HG02678 (cell line): Measurements from ENCODE around the gene RCL1.

Source experiments
- ATAC-seq: cut with Tn5 transposase; IDR thresholded peaks from one replicate; pipeline ENCODE4 v1.9.1; 2021; ENCODE audit warnings: mild to moderate bottlenecking, moderate library complexity; ENCODE audit not compliant: unreplicated experiment

RCL1 gene

DNA sequence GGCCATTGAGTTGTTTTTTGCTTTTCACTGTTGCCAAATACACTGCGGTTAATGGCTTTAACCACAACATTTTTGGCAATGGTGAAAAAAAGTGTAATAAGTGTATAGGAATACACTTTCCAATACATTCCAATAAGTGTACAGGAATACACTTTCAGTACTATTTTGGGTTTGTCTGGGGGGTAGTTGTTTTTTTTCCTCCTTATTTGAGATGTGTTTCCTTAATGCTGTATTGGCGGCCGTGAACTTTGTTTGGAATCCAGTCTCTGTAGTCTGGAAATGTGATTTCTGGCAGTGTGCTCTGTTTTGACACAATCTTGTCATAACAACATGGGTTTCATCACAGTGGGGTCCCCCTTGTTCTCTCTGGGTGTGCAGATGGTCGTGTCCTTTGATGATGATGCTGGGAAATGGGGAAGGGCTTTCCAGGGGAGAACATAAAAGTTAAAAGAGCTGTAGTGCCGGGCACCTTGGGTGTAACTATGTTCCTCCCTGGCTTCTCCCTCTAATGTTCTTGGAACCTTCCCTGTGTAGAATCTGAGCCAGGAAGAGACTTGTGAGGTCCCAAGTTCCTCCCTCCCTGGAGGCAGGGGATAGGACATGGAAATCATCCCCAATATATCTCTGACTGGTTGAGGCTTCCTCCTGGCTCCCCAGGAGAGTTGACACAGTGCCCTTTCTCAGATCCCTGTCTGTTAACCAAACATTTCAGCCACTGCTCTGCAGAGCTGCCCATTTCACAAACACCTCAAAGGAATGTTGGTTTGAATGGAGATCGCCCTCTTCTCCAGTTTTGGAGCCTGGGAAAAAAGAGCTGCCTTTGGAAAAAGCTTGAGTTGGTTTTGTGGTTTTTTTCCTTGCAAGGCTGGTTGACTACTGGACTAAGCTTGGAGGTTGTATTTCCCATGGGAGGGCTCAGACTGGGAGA lies 44.8 kb downstream of the RCL1 start:
- no peak for ATAC-seq

DNA sequence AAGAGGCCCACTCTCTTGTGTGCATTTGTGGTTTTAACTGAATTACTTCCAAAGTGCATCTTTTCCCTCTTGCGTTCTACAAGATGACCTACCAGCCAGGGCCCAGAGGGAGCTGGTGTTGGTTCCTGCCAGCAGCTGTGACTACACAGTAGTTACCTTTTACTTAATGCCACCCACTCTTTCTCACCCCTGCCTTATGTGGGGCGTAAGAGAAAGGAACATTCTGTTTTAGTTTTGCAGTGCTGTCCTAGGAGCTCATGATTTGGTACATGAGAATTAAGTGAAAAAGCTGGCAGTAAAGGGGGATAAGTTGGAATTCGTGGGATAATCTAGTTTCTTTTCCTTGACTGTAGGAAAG lies 45.4 kb downstream of the RCL1 start:
- ATAC-seq, result no peak

DNA sequence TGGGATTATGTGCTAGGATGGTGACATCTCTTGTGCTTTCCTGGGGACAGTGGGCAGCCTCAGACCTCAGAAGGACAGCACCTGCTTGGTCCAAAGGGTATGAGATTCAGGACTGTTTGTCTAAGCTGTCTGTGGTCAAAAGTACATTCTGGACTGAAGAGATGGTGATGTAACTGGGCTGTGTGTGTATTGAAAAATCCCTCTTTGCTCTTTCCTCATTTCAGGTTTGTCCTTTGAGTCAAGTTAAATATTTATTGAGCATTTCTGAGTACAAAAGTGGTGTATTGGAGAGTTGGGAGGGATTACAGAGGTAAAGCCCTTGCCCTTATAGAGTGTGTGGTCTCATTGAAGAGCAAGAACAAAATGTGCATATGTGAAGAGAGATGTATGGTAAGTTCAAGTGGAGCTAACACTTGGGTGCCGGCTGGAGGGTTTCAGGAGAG lies 46.7 kb downstream of the RCL1 start:
- no peak for ATAC-seq

DNA sequence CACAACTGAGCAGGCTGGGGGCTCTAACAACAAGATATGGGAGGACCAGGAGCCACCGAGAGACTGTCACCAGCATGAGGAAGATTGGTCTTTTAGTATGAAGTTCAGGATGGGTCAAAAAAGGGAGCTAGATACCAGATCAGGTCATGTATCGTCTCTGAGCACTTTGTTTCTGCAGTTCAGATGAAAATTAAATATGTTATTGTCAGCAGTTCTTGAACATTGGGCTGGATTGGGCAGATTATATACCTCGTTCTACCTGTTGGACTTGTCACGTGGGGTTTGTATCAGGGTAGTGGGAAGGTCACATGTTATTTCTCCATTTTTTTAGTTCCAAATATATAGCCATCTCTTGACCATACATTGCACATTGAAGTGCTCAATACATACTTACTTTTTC lies 47.3 kb downstream of the RCL1 start:
- no peak for ATAC-seq

DNA sequence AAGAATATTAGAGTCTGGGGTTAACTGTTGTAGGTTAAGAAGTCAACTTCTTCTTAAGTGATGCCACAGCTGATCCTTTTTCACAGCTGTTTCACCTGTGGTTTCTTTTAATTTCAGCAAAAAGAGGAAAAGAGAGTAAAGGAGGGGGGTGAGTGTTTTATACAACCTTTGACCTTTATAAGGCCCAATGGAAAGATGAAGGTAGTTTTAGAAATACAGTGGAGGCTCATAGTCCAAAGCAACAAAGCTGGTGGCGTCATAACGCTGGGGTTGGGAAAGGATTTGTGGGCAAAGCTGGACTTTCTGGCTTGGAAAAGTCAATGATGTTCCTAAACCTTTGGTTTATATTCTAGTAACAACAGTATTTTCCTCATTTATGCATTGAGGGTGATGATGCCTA lies 49.5 kb downstream of the RCL1 start:
- ATAC-seq, result no peak

DNA sequence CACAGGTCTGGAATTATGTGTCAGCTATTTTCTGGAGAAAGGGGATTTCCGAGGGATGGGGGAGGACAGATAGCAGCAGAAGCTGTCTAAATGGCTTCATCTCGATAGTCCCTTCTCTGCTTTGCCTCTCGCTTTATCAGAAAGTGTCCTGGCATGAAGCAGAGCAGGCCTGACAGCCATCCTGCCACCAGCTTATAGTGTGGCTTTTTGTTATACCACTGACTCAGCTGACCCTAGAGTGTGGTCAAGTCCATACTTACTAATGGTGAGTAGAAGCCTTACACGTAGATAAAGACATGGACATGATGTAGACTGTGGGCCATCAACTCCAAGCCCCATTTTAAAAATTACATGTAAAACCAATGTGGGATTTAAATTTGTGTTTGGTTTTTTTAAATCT lies 50.0 kb downstream of the RCL1 start:
- no peak for ATAC-seq

DNA sequence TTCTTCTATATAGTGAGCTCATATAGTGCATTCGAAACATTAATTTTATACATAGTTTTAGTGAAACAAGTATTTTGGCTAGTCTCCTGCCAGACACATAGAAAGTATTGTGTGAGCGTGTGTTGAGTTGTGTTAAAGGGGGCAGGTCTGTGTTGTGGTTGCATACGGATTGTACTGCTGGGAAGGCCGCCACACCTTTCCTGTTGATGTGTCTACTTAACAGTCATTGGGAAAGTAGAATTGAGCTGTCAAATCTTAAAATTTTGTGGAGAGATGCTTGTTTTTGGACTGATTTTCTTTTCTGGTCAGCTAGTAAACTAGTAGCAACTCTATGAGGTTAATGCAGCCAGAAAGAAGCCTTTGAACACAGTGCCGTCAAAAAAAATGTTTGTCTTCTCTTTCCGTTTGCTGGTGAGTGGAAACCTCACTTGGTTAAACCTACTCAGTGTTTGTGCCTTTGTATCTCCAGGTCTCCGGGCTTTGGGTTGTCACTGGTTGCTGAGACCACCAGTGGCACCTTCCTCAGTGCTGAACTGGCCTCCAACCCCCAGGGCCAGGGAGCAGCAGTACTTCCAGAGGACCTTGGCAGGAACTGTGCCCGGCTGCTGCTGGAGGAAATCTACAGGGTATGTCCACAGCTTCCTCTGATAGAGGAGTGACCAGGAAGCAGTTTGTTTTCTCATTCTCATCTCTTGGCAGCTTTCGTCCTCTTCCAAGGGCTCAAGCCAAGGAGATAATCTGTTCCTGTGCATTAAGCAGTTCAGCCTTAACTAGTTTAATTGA lies 51.5 kb downstream of the RCL1 start:
- no peak for ATAC-seq

DNA sequence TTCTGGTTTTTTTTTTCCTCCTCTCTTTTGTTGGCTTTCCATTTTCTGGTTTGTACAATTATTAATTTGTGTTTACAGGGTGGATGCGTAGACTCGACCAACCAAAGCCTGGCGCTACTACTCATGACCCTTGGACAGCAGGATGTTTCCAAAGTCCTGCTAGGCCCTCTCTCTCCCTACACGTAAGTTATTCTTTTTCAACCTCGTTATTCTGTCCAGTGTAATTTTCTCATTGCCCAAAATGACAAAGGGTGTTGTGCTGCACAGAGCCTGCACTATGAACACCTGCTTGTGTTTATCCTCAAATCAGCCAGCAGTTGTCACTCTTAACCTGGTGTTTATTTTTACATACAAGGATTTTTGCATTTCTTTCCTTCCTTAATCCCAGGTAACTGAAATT lies 56.6 kb downstream of the RCL1 start:
- no peak for ATAC-seq

DNA sequence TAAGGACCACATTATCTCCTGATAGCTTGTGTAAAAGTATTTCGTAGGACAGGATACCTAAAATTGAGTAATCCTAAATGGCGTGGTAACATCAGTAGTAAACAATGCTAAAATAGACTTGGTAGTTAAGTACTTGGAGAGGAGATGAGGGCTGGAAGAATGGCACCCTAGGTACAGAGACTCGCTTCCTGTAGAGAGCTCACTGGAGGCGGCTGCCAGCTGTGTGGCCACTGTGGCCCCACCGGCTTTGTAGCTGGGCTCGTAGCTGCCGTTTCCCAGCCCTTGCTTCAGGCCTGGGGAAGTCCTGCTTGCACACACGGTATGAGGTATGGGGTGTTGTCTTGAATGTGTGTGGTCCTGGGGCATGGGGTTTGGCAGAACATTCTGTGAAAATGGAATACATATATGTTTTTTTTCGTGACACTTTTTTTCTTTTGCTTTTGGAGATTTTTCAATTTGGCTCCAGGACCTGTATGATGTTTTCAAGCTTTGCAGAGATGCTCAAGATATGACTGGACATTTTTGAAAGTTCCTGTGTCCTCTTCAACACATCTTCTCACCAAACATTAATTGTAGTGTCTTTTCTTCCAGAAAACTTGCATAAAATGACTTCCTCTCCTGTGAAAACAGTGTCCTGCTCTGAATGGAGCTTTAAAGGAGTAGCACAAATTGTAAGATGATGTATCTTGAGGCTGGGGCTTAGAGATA lies 58.0 kb downstream of the RCL1 start:
- ATAC-seq, result no peak

DNA sequence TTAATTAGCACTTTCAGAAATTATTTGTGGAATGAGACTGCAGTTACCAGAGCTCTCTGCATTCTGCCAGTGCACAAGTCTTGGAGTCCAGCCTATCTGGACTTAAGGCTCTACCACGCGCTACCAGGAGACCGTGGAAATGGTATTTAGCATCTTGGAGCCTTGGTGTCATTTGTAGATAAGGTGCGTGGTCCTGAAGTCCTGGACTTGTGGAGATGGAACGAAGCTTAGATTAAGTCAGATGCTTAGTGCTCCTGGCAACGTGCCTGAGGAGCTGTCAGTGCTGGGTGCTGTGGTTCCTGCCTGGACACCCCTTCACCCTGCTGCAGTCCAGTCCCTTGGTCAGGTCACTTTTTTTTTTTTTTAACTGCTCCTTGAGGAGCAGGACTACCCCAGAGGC lies 59.7 kb downstream of the RCL1 start:
- no peak for ATAC-seq

DNA sequence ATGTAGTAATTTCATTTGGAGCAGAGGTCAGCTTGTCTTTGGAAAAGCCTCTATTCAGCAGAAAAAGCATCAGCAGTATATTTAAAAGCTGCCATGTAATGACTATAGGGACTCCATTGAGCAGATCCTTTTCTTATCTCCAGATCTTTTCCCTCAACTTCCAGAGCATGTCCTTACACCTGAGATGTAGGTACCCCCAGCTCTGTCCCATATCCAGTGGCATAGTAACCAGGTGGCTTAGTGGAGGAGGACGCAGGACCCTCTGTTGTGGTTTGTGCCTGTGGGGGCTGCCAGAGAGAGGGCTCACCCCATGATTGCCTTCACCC lies 61.5 kb downstream of the RCL1 start:
- no peak for ATAC-seq

DNA sequence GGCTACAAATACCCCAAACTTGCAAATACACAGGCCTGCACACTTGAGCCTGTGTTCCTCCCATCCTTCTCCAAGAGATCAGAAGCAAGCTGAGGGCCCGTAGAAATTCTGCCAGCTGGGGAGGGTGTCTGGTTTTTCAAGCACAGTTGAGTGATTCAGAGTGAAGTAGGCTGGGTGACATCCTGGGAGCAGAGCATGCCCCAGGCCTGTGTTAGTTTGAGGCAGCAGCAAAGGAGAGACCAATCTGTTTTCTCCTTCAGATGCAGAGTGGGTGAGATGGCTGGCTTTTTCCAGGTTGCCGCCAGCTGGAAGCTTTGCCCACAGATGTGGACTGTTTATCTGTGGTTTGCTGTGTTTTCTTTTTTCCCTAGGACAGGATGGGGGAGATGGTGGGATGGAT lies 63.1 kb downstream of the RCL1 start:
- no peak for ATAC-seq

DNA sequence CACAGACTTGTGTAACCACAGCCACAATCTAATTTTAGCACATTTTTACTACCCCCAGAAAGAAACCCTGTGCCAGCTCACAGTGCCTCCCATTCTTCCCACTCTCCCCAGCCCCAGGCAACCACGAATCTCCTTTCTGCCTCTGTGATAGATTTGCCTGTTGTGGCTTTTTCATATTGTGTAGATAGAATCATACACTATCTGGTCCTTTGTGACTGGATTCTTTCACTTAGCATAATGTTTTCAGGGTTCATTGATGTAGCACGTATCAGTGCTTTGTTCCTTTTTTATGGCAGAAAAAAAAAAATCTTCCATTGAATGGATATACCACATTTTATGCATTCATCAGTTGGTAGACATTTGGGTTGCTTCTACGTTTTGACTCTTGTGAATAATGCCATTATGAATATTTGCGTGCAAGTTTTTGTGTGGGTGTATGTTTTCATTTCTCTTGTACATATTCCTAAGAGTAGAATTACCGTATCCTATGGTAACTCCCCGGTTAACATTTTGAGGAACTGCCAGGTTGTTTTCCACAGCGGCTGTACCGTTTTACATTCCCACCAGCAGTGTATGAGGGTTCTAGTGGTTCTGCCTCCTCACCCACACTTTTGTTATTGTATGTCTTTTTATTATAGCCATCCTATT lies 64.5 kb downstream of the RCL1 start:
- no peak for ATAC-seq

DNA sequence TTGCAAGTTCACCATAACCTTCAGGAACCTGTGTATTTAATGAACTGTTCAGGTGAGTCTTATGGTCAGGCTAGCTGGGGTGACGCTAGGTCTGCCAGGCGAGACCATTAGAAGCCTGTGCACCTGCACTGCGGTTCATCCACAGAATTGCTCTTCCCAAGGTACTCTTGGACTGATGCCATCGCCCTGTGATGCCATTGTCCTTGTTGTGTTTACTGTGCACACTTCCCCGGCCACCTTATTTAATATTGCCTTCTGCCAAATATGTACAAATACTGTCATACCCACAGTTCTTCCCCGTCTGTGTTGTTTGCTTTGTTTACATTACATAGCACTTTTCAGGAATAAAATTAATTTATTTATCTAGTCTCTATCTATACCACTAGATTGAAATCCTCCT lies 66.3 kb downstream of the RCL1 start:
- no peak for ATAC-seq

DNA sequence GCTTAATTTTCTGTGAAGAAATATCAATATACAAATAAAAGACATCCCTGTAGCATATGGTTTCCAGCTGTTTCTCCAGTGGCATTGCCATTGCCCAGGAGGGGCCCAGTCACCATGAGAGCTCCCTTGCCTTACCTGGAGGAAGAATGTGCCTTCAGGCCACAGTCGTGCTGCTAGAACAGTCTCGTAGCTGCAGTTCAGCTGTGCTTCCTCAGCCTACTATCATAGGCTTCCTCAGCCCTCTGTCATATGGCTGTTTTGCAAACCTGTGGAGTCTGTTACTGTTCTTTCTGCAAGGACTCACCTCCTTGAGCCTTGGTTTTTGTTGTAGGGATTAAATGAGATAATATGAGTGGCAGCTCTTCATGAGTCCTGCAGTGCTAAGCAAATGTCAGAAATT lies 67.6 kb downstream of the RCL1 start:
- ATAC-seq, result no peak

DNA sequence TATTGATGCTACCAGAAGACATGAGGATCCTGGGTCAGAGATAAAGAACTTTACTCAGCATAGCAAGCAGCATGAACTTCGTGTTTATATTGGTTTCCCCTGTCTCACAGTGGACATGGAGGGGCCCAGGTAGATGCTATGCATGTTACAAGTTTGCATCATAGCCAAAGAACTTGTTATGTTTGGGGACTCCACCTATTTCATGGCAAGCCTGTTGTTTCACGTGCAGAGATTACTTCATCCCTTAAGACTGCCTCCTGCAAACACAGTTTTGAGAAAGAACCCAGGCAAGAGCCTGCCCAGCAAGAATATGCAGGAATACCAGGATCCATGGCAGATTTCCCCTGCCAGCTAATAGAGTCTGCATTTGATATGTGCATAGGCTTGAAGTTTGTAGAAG lies 68.4 kb downstream of the RCL1 start:
- no peak for ATAC-seq

DNA sequence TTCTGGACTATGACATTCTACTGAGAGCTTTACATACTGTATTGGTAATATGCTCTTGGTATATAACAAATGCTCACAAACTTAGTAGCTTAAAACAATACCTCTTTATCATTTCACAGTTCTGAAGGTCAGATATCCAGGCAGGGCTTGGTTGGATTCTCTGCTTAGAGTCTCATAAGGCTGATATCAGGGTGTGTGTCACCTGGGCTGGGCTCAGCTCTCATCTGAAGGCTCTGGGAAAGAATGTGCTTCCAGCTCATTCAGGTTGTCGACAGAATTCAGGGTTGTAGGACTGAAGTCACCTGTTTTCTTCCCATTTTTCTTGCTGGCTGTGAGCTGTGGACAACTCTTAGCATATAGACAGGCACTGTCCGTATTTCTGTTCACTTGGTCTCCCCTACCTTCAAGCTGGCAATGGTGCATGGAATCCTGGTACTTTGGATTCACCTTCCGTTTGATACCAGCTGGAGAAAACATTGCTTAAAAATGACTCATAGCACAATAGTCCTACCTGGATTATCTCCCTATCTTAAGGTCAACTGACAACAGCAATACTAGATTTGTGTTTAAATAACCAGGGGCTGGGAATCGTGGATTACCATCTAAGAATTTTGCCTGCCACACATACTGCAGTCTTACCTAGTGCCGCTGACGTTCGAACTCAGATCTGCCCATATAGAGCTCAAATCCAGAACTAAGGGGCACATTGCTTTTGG lies 69.2 kb downstream of the RCL1 start:
- no peak for ATAC-seq

DNA sequence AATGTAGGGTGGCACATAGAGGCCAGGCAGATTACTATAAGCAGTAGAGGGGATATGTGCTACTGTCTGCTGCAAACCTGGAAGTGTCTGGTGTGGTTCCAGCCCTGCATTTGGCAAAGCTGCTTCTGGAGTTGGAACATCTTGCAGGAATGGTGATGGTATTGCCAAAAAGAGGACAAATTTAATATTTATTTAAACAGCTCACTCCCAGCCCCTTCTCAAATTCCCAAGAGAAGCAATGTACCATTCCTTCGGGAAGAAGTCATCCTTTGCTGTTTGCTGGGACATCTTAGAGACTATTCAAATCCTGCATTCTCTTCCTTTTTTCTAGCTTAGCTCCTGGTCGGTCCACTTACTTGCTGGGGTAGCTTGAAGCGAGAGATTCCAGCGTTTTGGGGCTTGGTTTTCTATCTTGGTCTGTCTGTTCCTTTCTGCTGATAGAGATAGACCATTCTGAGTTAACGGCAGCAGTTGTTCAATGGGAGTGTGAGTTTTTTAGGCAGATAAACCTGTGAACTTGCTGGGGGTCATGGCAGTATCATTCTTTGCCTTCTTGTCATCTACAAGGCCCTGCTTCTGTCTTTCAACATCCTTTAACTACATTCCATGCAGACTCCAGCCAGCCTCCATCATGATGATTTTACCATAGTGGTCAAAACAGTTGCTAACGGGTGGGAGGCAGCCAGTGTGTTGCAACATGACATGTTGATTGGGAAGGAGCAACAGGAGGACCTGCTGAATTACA lies 69.9 kb downstream of the RCL1 start:
- no peak for ATAC-seq

DNA sequence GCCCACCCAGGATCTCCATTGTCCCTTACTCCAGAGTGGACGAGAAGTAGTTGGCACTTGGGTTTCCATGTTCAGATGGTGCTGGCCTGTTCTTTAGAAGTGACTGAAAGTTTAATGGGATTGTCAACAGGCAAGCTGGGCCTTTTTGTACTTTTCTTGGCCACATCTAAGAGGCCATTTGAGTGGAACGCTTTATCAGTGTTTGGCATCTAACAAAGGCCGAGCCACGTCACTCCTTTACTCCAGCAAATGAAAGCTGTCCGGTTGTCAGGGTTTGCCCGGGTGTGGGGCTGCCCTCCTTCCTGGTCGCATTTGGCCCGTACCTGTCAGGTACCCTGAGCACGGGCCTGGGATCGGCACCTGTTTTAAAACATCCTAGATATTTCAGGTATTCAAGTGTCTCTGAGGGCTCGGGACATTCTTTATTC lies 71.5 kb downstream of the RCL1 start:
- ATAC-seq, result no peak

DNA sequence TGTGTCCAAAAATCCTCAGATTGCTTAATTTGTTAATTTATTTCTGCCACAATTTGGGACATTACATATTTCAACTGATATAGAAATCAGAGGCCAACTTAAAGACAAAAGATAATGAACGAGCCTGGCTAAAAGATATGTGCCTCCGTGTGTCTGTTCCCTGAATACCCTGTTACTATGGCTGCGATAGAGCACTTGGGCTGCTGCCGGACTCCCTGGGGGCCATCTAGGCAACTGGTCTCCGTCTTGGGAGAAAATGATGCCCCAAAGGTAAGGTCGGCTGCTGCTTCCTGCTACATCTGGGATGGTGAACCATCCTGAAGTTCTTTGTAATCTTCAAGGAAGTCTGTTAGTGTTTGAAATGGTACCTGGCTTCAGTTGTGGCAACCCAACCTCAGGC lies 72.0 kb downstream of the RCL1 start:
- ATAC-seq, result no peak
